Hepatocyte (in vitro differentiated cells): ENCODE data around the gene ZNF574.

ENCODE experiments used
- EZH2 ChIP-seq: fragments of 200-600 bp; sonication (generic); IDR thresholded peaks from 2 replicates; pipeline ENCODE4 v1.6.1; 2016; ENCODE audit warnings: antibody characterized with exemption, mild to moderate bottlenecking, borderline replicate concordance
- EZH2phosphoT487 ChIP-seq: fragments of 200-600 bp; sonication (generic); IDR thresholded peaks from one replicate; pipeline ENCODE4 v1.6.1; 2018; ENCODE audit warnings: antibody characterized with exemption, mild to moderate bottlenecking, low read depth, moderate library complexity; ENCODE audit not compliant: unreplicated experiment, severe bottlenecking
- TF ChIP-seq, protein P1 (sequence below): fragments of 200-600 bp; sonication (generic); IDR thresholded peaks from 2 replicates; pipeline ENCODE4 v1.5.1; 2016; ENCODE audit warnings: antibody characterized with exemption, mild to moderate bottlenecking; ENCODE audit not compliant: poor library complexity

DNA sequence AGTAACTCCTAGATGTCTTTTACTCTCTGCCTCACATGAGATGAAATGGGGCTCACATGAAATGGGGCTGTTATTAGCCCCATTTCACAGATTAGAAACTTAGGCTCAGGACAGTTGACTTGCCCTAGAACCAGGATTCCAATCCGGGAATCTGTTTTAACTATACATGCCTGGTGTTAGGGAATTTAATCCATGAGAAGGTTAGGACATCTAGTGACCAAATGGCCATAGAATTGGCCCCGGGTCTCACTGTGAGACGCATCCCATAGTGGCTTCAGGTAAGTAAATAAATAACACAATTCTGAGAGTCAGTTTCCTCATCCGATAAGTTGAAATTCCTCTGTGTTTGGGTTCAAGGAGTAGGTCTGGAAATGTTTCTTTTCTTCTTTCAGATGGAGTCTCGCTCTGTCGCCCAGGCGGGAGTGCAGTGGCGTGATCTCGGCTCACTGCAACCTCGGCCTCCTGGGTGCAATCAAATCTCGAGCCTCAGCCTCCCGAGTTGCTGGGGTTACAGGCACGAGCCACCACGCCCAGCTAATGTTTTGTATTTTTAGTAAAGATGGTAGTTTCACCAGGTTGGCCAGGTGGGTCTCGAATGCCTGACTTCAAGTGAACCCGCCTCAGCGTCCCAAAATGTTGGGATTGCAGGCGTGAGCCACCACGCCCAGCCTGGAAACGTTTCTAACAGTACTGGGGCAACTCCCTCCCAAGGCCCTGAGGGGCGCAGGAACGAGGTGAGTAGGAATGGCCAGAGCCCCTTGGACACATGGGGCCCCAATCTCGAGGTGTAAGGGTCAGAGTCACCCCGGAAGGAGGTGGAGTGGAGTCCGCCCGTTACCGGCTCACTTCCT is 1.2 kb upstream of the ZNF574 start:
- TF ChIP-seq EZH2, result no peak
- TF ChIP-seq EZH2phosphoT487, result no peak
- TF ChIP-seq, protein P1, sequence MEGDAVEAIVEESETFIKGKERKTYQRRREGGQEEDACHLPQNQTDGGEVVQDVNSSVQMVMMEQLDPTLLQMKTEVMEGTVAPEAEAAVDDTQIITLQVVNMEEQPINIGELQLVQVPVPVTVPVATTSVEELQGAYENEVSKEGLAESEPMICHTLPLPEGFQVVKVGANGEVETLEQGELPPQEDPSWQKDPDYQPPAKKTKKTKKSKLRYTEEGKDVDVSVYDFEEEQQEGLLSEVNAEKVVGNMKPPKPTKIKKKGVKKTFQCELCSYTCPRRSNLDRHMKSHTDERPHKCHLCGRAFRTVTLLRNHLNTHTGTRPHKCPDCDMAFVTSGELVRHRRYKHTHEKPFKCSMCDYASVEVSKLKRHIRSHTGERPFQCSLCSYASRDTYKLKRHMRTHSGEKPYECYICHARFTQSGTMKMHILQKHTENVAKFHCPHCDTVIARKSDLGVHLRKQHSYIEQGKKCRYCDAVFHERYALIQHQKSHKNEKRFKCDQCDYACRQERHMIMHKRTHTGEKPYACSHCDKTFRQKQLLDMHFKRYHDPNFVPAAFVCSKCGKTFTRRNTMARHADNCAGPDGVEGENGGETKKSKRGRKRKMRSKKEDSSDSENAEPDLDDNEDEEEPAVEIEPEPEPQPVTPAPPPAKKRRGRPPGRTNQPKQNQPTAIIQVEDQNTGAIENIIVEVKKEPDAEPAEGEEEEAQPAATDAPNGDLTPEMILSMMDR, result no peak
